SK-N-SH (cell line): ENCODE data around the gene SERPINA12. TPM values are rescaled to one million over a fixed set of nuclear protein-coding genes. Genes with fewer than 3 reads are reported as not detected.

ENCODE experiments used
- CTCF ChIA-PET: fragments of 300-600, 350-600 bp; formaldehyde crosslinking; extraction: SDS; loops from one replicate; lab custom pipeline; 2021; lab: Yijun Ruan, JAX
- POLR2A ChIA-PET: fragments of 350-600 bp; sonication (Branson Sonifier 250); formaldehyde crosslinking; extraction: SDS; loops from one replicate; lab custom pipeline; 2020; ENCODE audit warnings: antibody characterized with exemption, inconsistent platforms; lab: Yijun Ruan, JAX
- DNase-seq: peaks from one replicate; pipeline ENCODE4 v3.0.0; 2012
- H2AFZ ChIP-seq: fragments of 200-600 bp; sonication (generic); 2 replicates; pipeline ENCODE4 v1.8.1; 2016; ENCODE audit warnings: antibody characterized with exemption, mild to moderate bottlenecking, low read depth
- H3F3A ChIP-seq: fragments of 200-600 bp; sonication (generic); replicated peaks from 2 replicates; pipeline ENCODE3; 2016; ENCODE audit warnings: antibody characterized with exemption, mild to moderate bottlenecking; ENCODE audit not compliant: insufficient read depth
- H3K27ac ChIP-seq, 2 experiments: fragments of 200-500 bp in 1 of 2; fragments of 200-600 bp in 1 of 2; sonication (Bioruptor generic) in 1 of 2; sonication (generic), shearing (Covaris generic) in 1 of 2; 2 replicates each; pipeline versions ENCODE4 v1.5.1 to v1.6.1; 2014 to 2016; ENCODE audit warnings: low read depth in 2 of 2, inconsistent platforms in 1 of 2, low read length in 1 of 2, mild to moderate bottlenecking in 1 of 2, mixed read lengths in 1 of 2
- H3K27me3 ChIP-seq: fragments of 200-600 bp; sonication (generic), shearing (Covaris generic); 2 replicates; pipeline ENCODE4 v1.6.1; 2016; ENCODE audit warnings: mixed run types; ENCODE audit not compliant: insufficient read depth
- H3K36me3 ChIP-seq, 2 experiments: fragments of 200-500 bp in 1 of 2; fragments of 200-600 bp in 1 of 2; sonication (Bioruptor generic) in 1 of 2; sonication (generic) in 1 of 2; replicated peaks in 1 of 2; 2 replicates each; pipeline versions ENCODE3 to v1.5.1; 2014 to 2016; ENCODE audit warnings: low read length in 1 of 2, mild to moderate bottlenecking in 1 of 2; ENCODE audit not compliant: insufficient read depth in 2 of 2, control insufficient read depth in 1 of 2
- H3K4me1 ChIP-seq, 2 experiments: fragments of 200-500 bp in 1 of 2; fragments of 200-600 bp in 1 of 2; sonication (Bioruptor generic) in 1 of 2; sonication (generic), shearing (Covaris generic) in 1 of 2; 2 replicates each; pipeline versions ENCODE4 v1.5.1 to v1.6.1; 2014 to 2016; ENCODE audit warnings: low read depth in 1 of 2, low read length in 1 of 2, mixed run types in 1 of 2; ENCODE audit not compliant: insufficient read depth in 2 of 2, control insufficient read depth in 1 of 2
- H3K4me2 ChIP-seq: fragments of 200-600 bp; sonication (generic), shearing (Covaris generic); 2 replicates; pipeline ENCODE4 v1.6.1; 2017; ENCODE audit warnings: mixed run types
- H3K4me3 ChIP-seq, 2 experiments: fragments of 200-500 bp in 1 of 2; fragments of 200-600 bp in 1 of 2; sonication (Bioruptor generic) in 1 of 2; sonication (generic), shearing (Covaris generic) in 1 of 2; 2 replicates each; pipeline versions ENCODE4 v1.5.1 to v1.8.1; 2014 to 2016; ENCODE audit warnings: low read depth in 2 of 2, inconsistent platforms in 1 of 2, low read length in 1 of 2, mild to moderate bottlenecking in 1 of 2, mixed read lengths in 1 of 2, moderate library complexity in 1 of 2
- H3K79me2 ChIP-seq: fragments of 200-600 bp; sonication (generic); 2 replicates; pipeline ENCODE4 v1.8.1; 2017; ENCODE audit warnings: mild to moderate bottlenecking; ENCODE audit not compliant: insufficient read depth
- H3K9ac ChIP-seq: fragments of 200-600 bp; sonication (generic); 2 replicates; pipeline ENCODE4 v1.6.1; 2017; ENCODE audit warnings: mixed run types
- H3K9me2 ChIP-seq: fragments of 200-600 bp; sonication (generic); 2 replicates; pipeline ENCODE4 v1.6.1; 2017; ENCODE audit warnings: mixed run types
- H3K9me3 ChIP-seq: fragments of 200-600 bp; sonication (generic); 2 replicates; pipeline ENCODE4 v1.6.1; 2017; ENCODE audit warnings: mixed run types, mild to moderate bottlenecking, moderate library complexity
- H4K20me1 ChIP-seq: fragments of 200-600 bp; sonication (generic); 2 replicates; pipeline ENCODE4 v1.6.1; 2017; ENCODE audit warnings: mild to moderate bottlenecking, mixed run types; ENCODE audit not compliant: insufficient read depth
- CHD2 ChIP-seq: fragments of 150-350 bp; IDR thresholded peaks from 2 replicates; pipeline ENCODE4 v1.6.1; 2018; ENCODE audit warnings: low read length; ENCODE audit not compliant: partially characterized antibody
- JUND ChIP-seq: IDR thresholded peaks from 2 replicates; pipeline ENCODE4 v1.4.0; 2012
- MEF2A ChIP-seq: IDR thresholded peaks from 2 replicates; pipeline ENCODE4 v1.4.0; 2012; ENCODE audit warnings: low read depth, borderline replicate concordance
- RAD21 ChIP-seq: IDR thresholded peaks from 2 replicates; pipeline ENCODE4 v1.6.1; 2012; ENCODE audit warnings: mild to moderate bottlenecking, low read length
- RCOR1 ChIP-seq: fragments of 150-350 bp; IDR thresholded peaks from 2 replicates; pipeline ENCODE4 v1.6.1; 2017; ENCODE audit warnings: antibody characterized with exemption, low read length
- RFX5 ChIP-seq: IDR thresholded peaks from 2 replicates; pipeline ENCODE4 v1.6.1; 2012; ENCODE audit warnings: mild to moderate bottlenecking, improper control_type of control experiment, low read length
- SIN3A ChIP-seq: IDR thresholded peaks from 2 replicates; pipeline ENCODE4 v1.6.1; 2012; ENCODE audit warnings: low read depth, mild to moderate bottlenecking, low read length, moderate library complexity, borderline replicate concordance
- SMC3 ChIP-seq: IDR thresholded peaks from 2 replicates; pipeline ENCODE4 v1.6.1; 2012; ENCODE audit warnings: low read depth, low read length, improper control_type of control experiment
- TAF1 ChIP-seq: IDR thresholded peaks from 2 replicates; pipeline ENCODE4 v1.6.1; 2012; ENCODE audit warnings: low read depth, mild to moderate bottlenecking, low read length, moderate library complexity, borderline replicate concordance
- YY1 ChIP-seq: IDR thresholded peaks from 2 replicates; pipeline ENCODE4 v1.4.0; 2012; ENCODE audit warnings: low read depth, mild to moderate bottlenecking
- WGBS: methylation state at CpG from one replicate; pipeline ENCODE4 v1.1.6; 2017; ENCODE audit warnings: low lambda C conversion rate; 5-methylcytosine and 5-hydroxymethylcytosine counted together
- polyA plus RNA-seq, 3 experiments: library from polyadenylated mRNA; depleted of rRNA; stranded (reverse); fragments of >200 nt; gene quantifications; 2 replicates each; pipeline ENCODE4 v1.2.3, GENCODE V29; 2012
- TF ChIP-seq, protein P1 (sequence below): IDR thresholded peaks from 2 replicates; pipeline ENCODE4; 2012
- TF ChIP-seq, protein P2 (sequence below): fragments of 200-600 bp; sonication (generic); IDR thresholded peaks from 2 replicates; pipeline ENCODE4 v1.6.1; 2017; ENCODE audit warnings: antibody characterized with exemption, mild to moderate bottlenecking, moderate library complexity

The SERPINA12 gene
- polyA plus RNA-seq, 1 of the 3 experiments (the other 2 are of a cell fraction) = not detected

DNA sequence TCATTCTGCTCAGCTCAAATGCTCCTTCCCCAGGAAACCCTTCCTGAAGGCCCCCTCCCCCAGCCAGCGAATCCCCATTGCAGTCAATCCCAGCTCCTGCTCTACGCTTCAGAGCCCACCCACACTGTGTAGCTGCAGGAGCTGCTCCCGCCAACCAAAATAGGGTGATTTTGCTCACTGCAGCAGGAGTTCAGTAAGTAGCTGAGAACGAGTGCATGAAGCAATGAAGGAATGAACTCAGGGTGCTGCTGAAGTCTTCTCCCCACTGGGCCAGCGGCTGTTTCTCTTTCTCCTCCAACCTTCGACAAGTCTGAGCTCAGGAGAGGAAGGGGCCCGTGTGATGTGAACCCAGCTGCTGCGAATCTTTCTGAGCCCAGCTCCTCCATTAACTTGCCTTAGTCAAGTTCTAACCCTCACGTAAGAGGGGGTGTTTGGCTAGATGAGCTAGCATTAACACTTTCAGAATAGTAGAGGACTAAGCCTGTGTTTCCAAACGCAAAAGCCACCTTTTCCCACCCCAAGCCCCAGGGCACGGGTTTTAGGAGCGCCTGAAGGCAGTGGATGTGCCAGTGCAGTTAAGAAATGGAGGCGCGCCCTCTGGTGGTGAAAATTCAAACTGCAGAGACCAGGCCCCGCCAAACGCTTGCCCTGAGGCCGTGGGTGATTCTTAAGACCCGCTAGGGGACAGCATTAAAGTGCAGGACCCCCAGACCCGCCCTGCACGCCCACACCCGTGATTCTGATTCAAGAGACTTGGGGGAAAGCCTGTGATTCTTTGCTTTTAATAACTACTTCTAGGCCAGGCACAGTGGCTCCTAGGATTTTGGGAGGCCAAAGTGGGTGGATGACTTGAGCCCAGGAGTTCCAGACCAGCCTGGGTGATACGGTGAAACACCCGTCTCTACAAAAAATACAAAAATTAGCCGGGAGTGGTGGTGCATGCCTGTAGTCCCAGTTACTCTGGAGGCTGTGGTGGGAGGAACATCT, 40.0 kb upstream of the SERPINA12 start:
- no peaks in the 10 kb centered on the region for H3K4me1 ChIP-seq
- H3K36me3 ChIP-seq = no peaks in the 10 kb centered on the region
- no peaks in the 10 kb centered on the region for H3K79me2 ChIP-seq
- H3K4me2 ChIP-seq = no peak overlapping the region
- no peak overlapping the region for H3K27ac ChIP-seq
- H4K20me1 ChIP-seq = no peaks in the 10 kb centered on the region
- peak; percentile 66 for DNase-seq
- no peaks in the 10 kb centered on the region for H3K9me2 ChIP-seq
- peak overlapping the region; percentile 61; the same call in 1 of the 2 replicates for H2AFZ ChIP-seq
- H3K9ac ChIP-seq = no peak overlapping the region
- H3K27me3 ChIP-seq = no peaks in the 10 kb centered on the region
- CTCF ChIA-PET = interaction anchor here (0.5 to 3.2 kb wide), 31 partner anchors 10 to 880 kb away, joined by 3 to 49 read pairs (median 4); partner anchors contain the start of genes SERPINA12, SERPINA2, SERPINA4 and SERPINA5
- no peaks in the 10 kb centered on the region for H3F3A ChIP-seq
- no peaks in the 10 kb centered on the region for H3K9me3 ChIP-seq
- POLR2A ChIA-PET = no interaction called here
- no peak for TF ChIP-seq YY1
- no peak for TF ChIP-seq CHD2
- peak; percentile 57 for TF ChIP-seq RAD21
- TF ChIP-seq, protein P1, sequence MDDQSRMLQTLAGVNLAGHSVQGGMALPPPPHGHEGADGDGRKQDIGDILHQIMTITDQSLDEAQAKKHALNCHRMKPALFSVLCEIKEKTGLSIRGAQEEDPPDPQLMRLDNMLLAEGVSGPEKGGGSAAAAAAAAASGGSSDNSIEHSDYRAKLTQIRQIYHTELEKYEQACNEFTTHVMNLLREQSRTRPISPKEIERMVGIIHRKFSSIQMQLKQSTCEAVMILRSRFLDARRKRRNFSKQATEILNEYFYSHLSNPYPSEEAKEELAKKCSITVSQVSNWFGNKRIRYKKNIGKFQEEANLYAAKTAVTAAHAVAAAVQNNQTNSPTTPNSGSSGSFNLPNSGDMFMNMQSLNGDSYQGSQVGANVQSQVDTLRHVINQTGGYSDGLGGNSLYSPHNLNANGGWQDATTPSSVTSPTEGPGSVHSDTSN = no peak
- peak; percentile 46 for TF ChIP-seq SMC3
- TF ChIP-seq MEF2A = no peak
- no peak for TF ChIP-seq TAF1
- TF ChIP-seq RFX5 = no peak
- TF ChIP-seq SIN3A = no peak
- TF ChIP-seq, protein P2, sequence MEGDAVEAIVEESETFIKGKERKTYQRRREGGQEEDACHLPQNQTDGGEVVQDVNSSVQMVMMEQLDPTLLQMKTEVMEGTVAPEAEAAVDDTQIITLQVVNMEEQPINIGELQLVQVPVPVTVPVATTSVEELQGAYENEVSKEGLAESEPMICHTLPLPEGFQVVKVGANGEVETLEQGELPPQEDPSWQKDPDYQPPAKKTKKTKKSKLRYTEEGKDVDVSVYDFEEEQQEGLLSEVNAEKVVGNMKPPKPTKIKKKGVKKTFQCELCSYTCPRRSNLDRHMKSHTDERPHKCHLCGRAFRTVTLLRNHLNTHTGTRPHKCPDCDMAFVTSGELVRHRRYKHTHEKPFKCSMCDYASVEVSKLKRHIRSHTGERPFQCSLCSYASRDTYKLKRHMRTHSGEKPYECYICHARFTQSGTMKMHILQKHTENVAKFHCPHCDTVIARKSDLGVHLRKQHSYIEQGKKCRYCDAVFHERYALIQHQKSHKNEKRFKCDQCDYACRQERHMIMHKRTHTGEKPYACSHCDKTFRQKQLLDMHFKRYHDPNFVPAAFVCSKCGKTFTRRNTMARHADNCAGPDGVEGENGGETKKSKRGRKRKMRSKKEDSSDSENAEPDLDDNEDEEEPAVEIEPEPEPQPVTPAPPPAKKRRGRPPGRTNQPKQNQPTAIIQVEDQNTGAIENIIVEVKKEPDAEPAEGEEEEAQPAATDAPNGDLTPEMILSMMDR = peak; percentile 93
- TF ChIP-seq RCOR1 = no peak
- TF ChIP-seq JUND = no peak
- H3K4me3 ChIP-seq = no peak overlapping the region; a peak in 1 of 4 replicates
- 18% methylated on average over 18 of the region's 24 CpGs for WGBS
